Measurements from ENCODE around the gene NLRP1. TPM values are rescaled to one million over a fixed set of nuclear protein-coding genes. Genes with fewer than 3 reads are reported as not detected.

NLRP1 gene
- total RNA-seq, 4 donors from 2014 or later: 10.4 to 33.4 (median 14.3) TPM

GRCh38 chr17:5539286-5539685 lies 45.0 kb downstream of the NLRP1 start:
- Histone ChIP-seq H3K4me3 (no peak overlapping the region), H3K36me3 (peaks cover 7 to 99% (median 17%) of the 10 kb centered on the region in 3 donors), H3K27ac (no peak overlapping the region), H3K4me1 (no peaks in the 10 kb centered on the region), H3K27me3 (no peaks in the 10 kb centered on the region), H3K9me3 (no peaks in the 10 kb centered on the region)
- WGBS, 2 donors: 89 to 96% methylated on average over 5 to 8 of the region's 8 CpGs
- intact Hi-C loops (cut with DNase I): no loop called here
- TF ChIP-seq POLR2A (IDR thresholded peaks at IDR 0.05): no peak
- TF ChIP-seq CTCF (IDR thresholded peaks at IDR 0.05): no peak
- DNase-seq: no peak

DNA sequence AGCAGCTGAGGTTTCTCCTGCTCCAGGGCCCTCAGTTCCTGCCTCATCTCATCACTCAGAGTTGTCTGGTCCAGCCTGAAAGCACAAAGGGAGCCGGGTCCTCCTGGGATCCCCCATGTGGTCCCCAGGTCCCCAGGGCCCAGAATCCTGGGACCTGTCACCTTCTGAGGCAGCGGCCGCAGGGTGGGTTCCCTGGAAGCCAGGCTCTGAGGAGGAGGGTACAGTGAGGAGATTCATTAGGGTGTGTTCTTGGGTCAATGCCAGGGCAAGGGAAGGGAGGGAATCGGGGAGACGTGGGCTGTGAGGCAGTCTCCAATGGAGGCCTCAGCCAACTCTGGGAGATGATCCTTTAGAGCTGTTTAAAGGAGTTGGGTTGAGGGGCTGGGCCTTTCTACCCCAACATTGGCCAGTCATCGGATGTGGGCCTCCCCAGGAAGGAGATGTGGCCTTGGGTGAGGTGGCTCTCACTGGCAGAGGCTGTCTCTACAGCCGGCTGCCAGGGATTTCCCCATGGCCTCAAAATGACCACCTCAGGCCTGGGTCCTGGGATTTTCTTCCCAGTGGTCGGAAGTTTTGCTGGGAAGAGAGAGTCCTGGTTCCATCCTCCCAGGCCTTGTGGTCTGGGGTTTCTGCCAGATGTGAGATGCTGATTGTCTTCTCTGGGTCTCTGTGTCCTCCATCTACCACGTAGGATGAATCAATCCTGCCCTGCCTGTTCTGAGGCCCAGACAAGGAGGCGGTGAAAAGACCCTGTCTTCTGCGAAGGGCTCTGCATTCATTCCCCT lies 47.3 kb downstream of the NLRP1 start:
- 72 to 82% methylated on average over 4 to 6 of the region's 11 CpGs for WGBS, 2 donors
- intact Hi-C loops (cut with DNase I): no loop called here
- DNase-seq: no peak
- Histone ChIP-seq H3K4me3 (no peak overlapping the region), H3K36me3 (peaks cover 7 to 99% (median 17%) of the 10 kb centered on the region in 3 donors), H3K27me3 (no peaks in the 10 kb centered on the region), H3K4me1 (no peaks in the 10 kb centered on the region), H3K9me3 (no peaks in the 10 kb centered on the region), H3K27ac (no peak overlapping the region)
- no peak for TF ChIP-seq POLR2A (IDR thresholded peaks at IDR 0.05)
- TF ChIP-seq CTCF (IDR thresholded peaks at IDR 0.05): no peak

DNA sequence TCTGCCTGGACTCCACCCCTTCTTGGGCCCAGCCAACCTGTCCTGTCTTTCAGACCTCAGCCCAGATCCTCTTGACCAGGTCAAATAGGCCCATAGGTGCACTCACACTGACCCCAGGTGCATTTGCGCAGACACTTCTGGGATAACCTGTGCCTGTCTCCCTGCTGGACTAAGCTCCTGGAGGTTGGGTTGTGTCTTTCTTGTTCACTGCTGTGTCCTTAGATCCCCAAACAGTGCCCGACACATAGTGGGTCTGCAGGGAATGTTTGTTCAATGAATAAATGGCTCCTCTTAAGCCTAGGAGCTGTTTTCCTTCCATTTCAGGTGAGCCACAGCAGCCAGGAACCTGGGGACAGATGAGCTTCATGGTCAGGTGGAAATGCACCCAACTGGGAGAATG lies 48.9 kb downstream of the NLRP1 start:
- H3K9me3 ChIP-seq: no peaks in the 10 kb centered on the region
- DNase-seq: no peak
- peaks cover 3 to 99% (median 10%) of the 10 kb centered on the region in 3 donors for H3K36me3 ChIP-seq
- no peaks in the 10 kb centered on the region for H3K4me1 ChIP-seq
- TF ChIP-seq POLR2A (IDR thresholded peaks at IDR 0.05) (no peak), CTCF (IDR thresholded peaks at IDR 0.05) (no peak)
- no peaks in the 10 kb centered on the region for H3K27me3 ChIP-seq
- H3K27ac ChIP-seq: no peak overlapping the region
- WGBS, 2 donors: 91 to 100% methylated on average over 2 of the region's 2 CpGs
- intact Hi-C loops (cut with DNase I): no loop called here
- H3K4me3 ChIP-seq: no peak overlapping the region

GRCh38 chr17:5533486-5534315 lies 50.6 kb downstream of the NLRP1 start:
- no peak for DNase-seq
- Histone ChIP-seq H3K27ac (no peak overlapping the region), H3K36me3 (peaks cover 6 to 93% (median 10%) of the 10 kb centered on the region in 3 donors), H3K4me3 (no peak overlapping the region), H3K4me1 (no peaks in the 10 kb centered on the region), H3K27me3 (no peaks in the 10 kb centered on the region), H3K9me3 (no peaks in the 10 kb centered on the region)
- WGBS, 2 donors: 83 to 94% methylated on average over 10 to 16 of the region's 18 CpGs
- TF ChIP-seq CTCF (IDR thresholded peaks at IDR 0.05): no peak
- no peak for TF ChIP-seq POLR2A (IDR thresholded peaks at IDR 0.05)
- intact Hi-C loops (cut with DNase I): no loop called here

GRCh38 chr17:5532581-5532980 lies 51.7 kb downstream of the NLRP1 start:
- H3K36me3 ChIP-seq: peaks cover 8 to 93% (median 16%) of the 10 kb centered on the region in 3 donors
- no peak overlapping the region for H3K27ac ChIP-seq
- intact Hi-C loops (cut with DNase I): no loop called here
- no peak for DNase-seq
- peaks cover 0 to 2% (median 0%) of the 10 kb centered on the region in 3 donors for H3K4me1 ChIP-seq
- no peaks in the 10 kb centered on the region for H3K9me3 ChIP-seq
- no peaks in the 10 kb centered on the region for H3K27me3 ChIP-seq
- 89% methylated on average over 3 of the region's 8 CpGs; no CpG with 5 or more reads in 1 of the 2 donors for WGBS, 2 donors
- H3K4me3 ChIP-seq: no peak overlapping the region
- TF ChIP-seq CTCF (IDR thresholded peaks at IDR 0.05): no peak
- no peak for TF ChIP-seq POLR2A (IDR thresholded peaks at IDR 0.05)
